ENCODE results near the gene KDM5C. TPM values are rescaled to one million over a fixed set of nuclear protein-coding genes. Genes with fewer than 3 reads are reported as not detected.

KDM5C gene
- total and polyA plus RNA-seq, 9 of the 15 experiments (the other 6 are each of a cell fraction or from before 2014, with no cell fraction given): 0.62 to 136 (median 52.4) TPM

- no peak for TF ChIP-seq RBM34 (IDR thresholded peaks at IDR 0.05; ENCODE audit: borderline replicate concordance, insufficient read depth, low read length)
- TF ChIP-seq RNF2 (IDR thresholded peaks at IDR 0.05): no peak; the same call in 1 of the 2 replicates
- TF ChIP-seq GABPA (tag; conservative IDR thresholded peaks at IDR 0.05; ENCODE audit: low read depth): peak; percentile 80
- no peak for TF ChIP-seq ELK3 (CRISPR knock-in tag; IDR thresholded peaks at IDR 0.05)
- no peak for TF ChIP-seq ESRRB (CRISPR knock-in tag; IDR thresholded peaks at IDR 0.05; ENCODE audit: borderline replicate concordance)
- TF ChIP-seq TEAD4 (IDR thresholded peaks at IDR 0.05; ENCODE audit: low read length): peak; percentile 9; the same call in 1 of the 2 replicates
- no peak for TF ChIP-seq TEAD4 (CRISPR knock-in tag; IDR thresholded peaks at IDR 0.05; ENCODE audit: borderline replicate concordance)
- peak; percentile 90 for TF ChIP-seq POLR2A (conservative IDR thresholded peaks at IDR 0.05)
- TF ChIP-seq NFIX (CRISPR knock-in tag; IDR thresholded peaks at IDR 0.05; ENCODE audit: low read depth): no peak
- TF ChIP-seq MCM7 (IDR thresholded peaks at IDR 0.05): peak in 1 of 2 experiments; percentile 81; a peak in 1 of 4 replicates
- no peak for TF ChIP-seq TCF7 (IDR thresholded peaks at IDR 0.05; ENCODE audit: borderline replicate concordance)
- no peak for TF ChIP-seq ZNF436 (CRISPR knock-in tag; IDR thresholded peaks at IDR 0.05)
- TF ChIP-seq TOE1 (IDR thresholded peaks at IDR 0.05; ENCODE audit: borderline replicate concordance): peak; percentile 75
- TF ChIP-seq TOE1 (CRISPR knock-in tag; IDR thresholded peaks at IDR 0.05; ENCODE audit: borderline replicate concordance, low read depth): no peak
- TF ChIP-seq CBFA2T2 (conservative IDR thresholded peaks at IDR 0.05): no peak
- TF ChIP-seq ZNF146 (CRISPR knock-in tag; IDR thresholded peaks at IDR 0.05; ENCODE audit: unreplicated experiment): no peak
- TF ChIP-seq LCOR (CRISPR knock-in tag; IDR thresholded peaks at IDR 0.05): peak; percentile 55; the same call in 1 of the 2 replicates
- peak; percentile 67 for TF ChIP-seq SIN3B (IDR thresholded peaks at IDR 0.05; ENCODE audit: low read depth)
- peak; percentile 29 for TF ChIP-seq SMAD1 (IDR thresholded peaks at IDR 0.05; ENCODE audit: low read depth, low read length, partially characterized antibody)
- no peak for TF ChIP-seq ZNF175 (CRISPR knock-in tag; IDR thresholded peaks at IDR 0.05; ENCODE audit: low read depth)
- TF ChIP-seq ZNF12 (CRISPR knock-in tag; IDR thresholded peaks at IDR 0.05): no peak
- no peak for TF ChIP-seq ID3 (CRISPR knock-in tag; IDR thresholded peaks at IDR 0.05)
- peak; percentile 86 for TF ChIP-seq ID3 (tag; IDR thresholded peaks at IDR 0.05)
- no peak for TF ChIP-seq ZNF134 (CRISPR knock-in tag; conservative IDR thresholded peaks at IDR 0.05)
- TF ChIP-seq TFAP4 (CRISPR knock-in tag; IDR thresholded peaks at IDR 0.05; ENCODE audit: borderline replicate concordance): peak; percentile 62; the same call in 1 of the 2 replicates
- TF ChIP-seq SRSF3 (IDR thresholded peaks at IDR 0.05; ENCODE audit: insufficient read depth, low read length): no peak
- no peak for TF ChIP-seq CBFB (CRISPR knock-in tag; IDR thresholded peaks at IDR 0.05)
These were observed at the start of gene KDM5C (continued) for GRCh38 chrX:53224860-53225797.
